Stomach (tissue), 4 donors: ENCODE data around the gene DIAPH3.

ENCODE experiments used
- EP300 ChIP-seq: sonication (generic); formaldehyde crosslinking; IDR thresholded peaks from one replicate; pipeline ENCODE4 v1.6.1; 2017; ENCODE audit warnings: antibody characterized with exemption
- POLR2A ChIP-seq, 4 donors: fragments of 450-650 bp; IDR thresholded peaks; one replicate each; pipeline ENCODE4 v1.6.1; 2016; ENCODE audit warnings: antibody characterized with exemption in 4 of 4, control low read depth in 2 of 4, mild to moderate bottlenecking in 1 of 4, moderate library complexity in 1 of 4
- TF ChIP-seq, protein P1 (sequence below), 7 experiments: fragments of 450-650 bp in 4 of 7; fragments of 200-600 bp in 3 of 7; sonication (generic) in 3 of 7; IDR thresholded peaks; one replicate each; pipeline ENCODE4 v1.5.1; 2016 to 2019; ENCODE audit warnings: antibody characterized with exemption in 7 of 7, control low read depth in 2 of 7, mild to moderate bottlenecking in 1 of 7

DNA sequence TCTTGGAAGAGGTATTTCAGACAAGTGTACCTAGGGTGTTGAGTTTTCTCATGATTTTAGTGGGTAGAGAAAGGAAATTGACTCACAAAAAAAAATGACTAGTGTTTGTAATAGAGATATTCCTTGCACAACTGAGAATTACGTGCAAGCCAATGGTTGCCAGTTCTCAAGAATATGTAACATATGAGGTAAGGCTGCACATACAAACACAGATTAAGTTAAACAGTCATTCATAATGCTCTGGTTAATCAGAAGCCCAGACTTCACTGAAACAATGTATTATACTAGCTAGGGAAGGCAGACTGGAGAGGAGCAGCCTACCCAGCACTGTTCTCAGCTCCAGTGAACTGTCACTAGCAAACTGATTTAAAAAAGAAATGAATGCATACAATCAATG lies 418.3 kb downstream of the DIAPH3 start:
- TF ChIP-seq, protein P1, sequence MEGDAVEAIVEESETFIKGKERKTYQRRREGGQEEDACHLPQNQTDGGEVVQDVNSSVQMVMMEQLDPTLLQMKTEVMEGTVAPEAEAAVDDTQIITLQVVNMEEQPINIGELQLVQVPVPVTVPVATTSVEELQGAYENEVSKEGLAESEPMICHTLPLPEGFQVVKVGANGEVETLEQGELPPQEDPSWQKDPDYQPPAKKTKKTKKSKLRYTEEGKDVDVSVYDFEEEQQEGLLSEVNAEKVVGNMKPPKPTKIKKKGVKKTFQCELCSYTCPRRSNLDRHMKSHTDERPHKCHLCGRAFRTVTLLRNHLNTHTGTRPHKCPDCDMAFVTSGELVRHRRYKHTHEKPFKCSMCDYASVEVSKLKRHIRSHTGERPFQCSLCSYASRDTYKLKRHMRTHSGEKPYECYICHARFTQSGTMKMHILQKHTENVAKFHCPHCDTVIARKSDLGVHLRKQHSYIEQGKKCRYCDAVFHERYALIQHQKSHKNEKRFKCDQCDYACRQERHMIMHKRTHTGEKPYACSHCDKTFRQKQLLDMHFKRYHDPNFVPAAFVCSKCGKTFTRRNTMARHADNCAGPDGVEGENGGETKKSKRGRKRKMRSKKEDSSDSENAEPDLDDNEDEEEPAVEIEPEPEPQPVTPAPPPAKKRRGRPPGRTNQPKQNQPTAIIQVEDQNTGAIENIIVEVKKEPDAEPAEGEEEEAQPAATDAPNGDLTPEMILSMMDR (IDR thresholded peaks at IDR 0.05), result no peak
- TF ChIP-seq EP300 (no peak), POLR2A (IDR thresholded peaks at IDR 0.05) (no peak)
